Pancreas (tissue), 10 donors: ENCODE results near the gene PAK3. TPM values are rescaled to one million over a fixed set of nuclear protein-coding genes. Genes with fewer than 3 reads are reported as not detected.
A peak's percentile ranks its signal among the peaks of the same experiment; 100 is the strongest.

Experiments
- ATAC-seq, 4 donors: fragments of 200-7000 bp; cut with Tn5 transposase; one replicate each; pipeline versions ENCODE4 v1.8.0 to v1.9.1; 2020; ENCODE audit warnings: mild to moderate bottlenecking in 4 of 4, moderate library complexity in 4 of 4
- DNase-seq, 6 donors: peaks; one replicate each; pipeline ENCODE4 v3.0.0-alpha.2; 2020
- FAIRE-seq: peaks from 2 replicates; lab custom pipeline; 2012; peaks lifted over from hg19 to GRCh38; lab: Jason Lieb, UNC
- H3K27ac ChIP-seq, 4 donors: fragments of 200-600 bp; sonication (generic); 1 replicate in 3 of 4; 2 replicates in 1 of 4; pipeline versions ENCODE4 v1.5.0 to v1.8.0; 2020
- H3K27me3 ChIP-seq, 4 donors: fragments of 200-600 bp; one replicate each; pipeline ENCODE4 v1.8.0; 2021
- H3K36me3 ChIP-seq, 3 donors: fragments of 200-600 bp; sonication (generic) in 1 of 3; one replicate each; pipeline versions ENCODE4 v1.5.0 to v1.8.0; 2020 to 2021
- H3K4me1 ChIP-seq, 3 donors: fragments of 200-600 bp; one replicate each; pipeline ENCODE4 v1.8.0; 2021
- H3K4me3 ChIP-seq, 4 donors: fragments of 200-600 bp; sonication (generic) in 2 of 4; one replicate each; pipeline versions ENCODE4 v1.5.0 to v1.8.0; 2020 to 2021
- H3K9me3 ChIP-seq, 4 donors: fragments of 200-600 bp; one replicate each; pipeline ENCODE4 v1.8.0; 2021
- CTCF ChIP-seq, 4 donors: fragments of 200-600 bp; sonication (generic) in 3 of 4; IDR thresholded peaks; one replicate each; pipeline versions ENCODE4 v1.5.0 to v1.8.0; 2021; ENCODE audit warnings: antibody characterized with exemption in 4 of 4
- WGBS, 2 donors: extraction: QIAGEN DNeasy Blood & Tissue Kit; methylation state at CpG; one replicate each; pipeline ENCODE4 v1.1.7; 2013; 5-methylcytosine and 5-hydroxymethylcytosine counted together
- intact Hi-C, 3 donors: fragments of 100-400 bp; cut with DNase I; formaldehyde crosslinking; loops; one replicate each; pipeline versions ENCODE4 v1.11.1 to v1.14.2; 2022
- polyA plus RNA-seq, 2 donors: library from polyadenylated mRNA; stranded (reverse); fragments of 200-250 nt; gene quantifications; one replicate each; pipeline ENCODE4 v1.2.3, GENCODE V29; 2013
- total RNA-seq, 6 donors: library from RNA; stranded (reverse); fragmentation: NEBNext Ultra II Directional in 4 of 6; extraction: Animal tissue kit (Norgen Biotek cat#: 25700) in 4 of 6; gene quantifications; one replicate each; pipeline versions ENCODE4 v1.2.1 to v1.2.4, GENCODE V29; 2021 to 2023
- donor health status: healthy with polysubstance abuse.
- donor health status: DM: no; HTN: no; CAD: no; lungs with moderate emphysema.
- donor health status: DM: no; HTN: no; CAD: no.
- donor health status: control.
- donor health status: control.
- donor health status: Bipolar disorder and iron deficiency.
- donor health status: DM: yes; HTN: yes; CAD: no.
- donor health status: DM: no; HTN: no; CAD: no.
- donor health status: DM: no; HTN: no; CAD: no.
- donor health status: DM: yes; HTN: yes; CAD: no.

Gene PAK3
- total and polyA plus RNA-seq, 8 donors, result 13.2 to 40.5 (median 30.7) TPM

- no peak for DNase-seq
- Histone ChIP-seq H3K4me3 (no peak overlapping the region), H3K4me1 (no peaks in the 10 kb centered on the region), H3K27me3 (peaks cover 0 to 22% (median 4%) of the 10 kb centered on the region in 4 donors), H3K36me3 (no peaks in the 10 kb centered on the region), H3K27ac (no peak overlapping the region), H3K9me3 (no peaks in the 10 kb centered on the region)
- intact Hi-C loops, result no loop called here
- WGBS, 2 donors, result 56 to 75% methylated on average over 2 of the region's 2 CpGs
- TF ChIP-seq CTCF (IDR thresholded peaks at IDR 0.05), result no peak
- no peak for ATAC-seq
- FAIRE-seq, result peak; percentile 51
Measured at GRCh38 chrX:111264385-111264784, 168.4 kb downstream of the PAK3 start.

- FAIRE-seq, result no peak
- TF ChIP-seq CTCF (IDR thresholded peaks at IDR 0.05), result no peak
- DNase-seq, result no peak
- peaks cover 0 to 30% (median 4%) of the 10 kb centered on the region in 4 donors for H3K27me3 ChIP-seq
- intact Hi-C loops, result no loop called here
- ATAC-seq, result no peak
- H3K36me3 ChIP-seq, result no peaks in the 10 kb centered on the region
- 61 to 74% methylated on average over 2 of the region's 2 CpGs for WGBS, 2 donors
- H3K9me3 ChIP-seq, result no peaks in the 10 kb centered on the region
- H3K27ac ChIP-seq, result no peak overlapping the region
- no peaks in the 10 kb centered on the region for H3K4me1 ChIP-seq
- no peak overlapping the region for H3K4me3 ChIP-seq
Measured at GRCh38 chrX:111265486-111265885, 169.5 kb downstream of the PAK3 start.

- no peak for TF ChIP-seq CTCF (IDR thresholded peaks at IDR 0.05)
- no peak overlapping the region for H3K27ac ChIP-seq
- 16 to 35% methylated on average over 2 of the region's 2 CpGs for WGBS, 2 donors
- no peak for FAIRE-seq
- H3K4me3 ChIP-seq, result no peak overlapping the region
- no peaks in the 10 kb centered on the region for H3K4me1 ChIP-seq
- no peaks in the 10 kb centered on the region for H3K9me3 ChIP-seq
- no peak for ATAC-seq
- DNase-seq, result no peak
- intact Hi-C loops, result no loop called here
- H3K36me3 ChIP-seq, result no peaks in the 10 kb centered on the region
- peaks cover 0 to 27% (median 2%) of the 10 kb centered on the region in 4 donors for H3K27me3 ChIP-seq
Measured at GRCh38 chrX:111268506-111268905, 172.5 kb downstream of the PAK3 start.

GRCh38 chrX:111270339-111270738, 174.3 kb downstream of the PAK3 start, which contains the start of gene CAPN6:
Gene CAPN6, minus strand, starts transcription at chrX:111270483. Its CDS starts 6,547 bp downstream, at chrX:111263936.
- DNase-seq (peak in 4 of 6 donors; percentile 9 to 34 (median 22)), ATAC-seq (peak; percentile 61 to 83 (median 70)), FAIRE-seq (no peak)
- H3K4me3 ChIP-seq, result no peak within 1 kb of the TSS
- WGBS, 2 donors, result 21 to 29% methylated on average over 8 of the region's 8 CpGs
- no peaks in the 10 kb centered on the region for H3K9me3 ChIP-seq
- no peak within 1 kb of the TSS for H3K27ac ChIP-seq
- peaks cover 0 to 13% (median 0%) of the 10 kb centered on the region in 4 donors for H3K27me3 ChIP-seq
- no peak for TF ChIP-seq CTCF (IDR thresholded peaks at IDR 0.05)
- H3K4me1 ChIP-seq, result no peaks in the 10 kb centered on the region
- intact Hi-C loops, result no loop called here
- H3K36me3 ChIP-seq, result no peaks in the 10 kb centered on the region

Other genes with a start within 250 kb of the PAK3 start
- gene CAPN6, start 174.3 kb downstream of the PAK3 start, total RNA-seq, result 1 to 10 TPM; 2.0 to 8.5 (median 3.2) TPM
- gene CAPN6, start 174.3 kb downstream of the PAK3 start, polyA plus RNA-seq, result 1 to 10 TPM; 2.0 to 2.3 TPM